CD4-positive, alpha-beta T cell treated with Interferon gamma for 1 hour (primary cell): Measurements from ENCODE around the gene TMSB4X.
A peak's percentile ranks its signal among the peaks of the same experiment; 100 is the strongest.
"Not testable (repeated sequence)": the region's sequence is repeated elsewhere in the genome, so short reads cannot be mapped to it uniquely, and the experiment has no call there.

Experiments
- DNase-seq: peaks from one replicate; pipeline ENCODE4 v3.0.0-alpha.2; 2020

TMSB4X gene

GRCh38 chrX:12997906-12998687 lies 23.2 kb downstream of the TMSB4X start:
- no peak for DNase-seq

DNA sequence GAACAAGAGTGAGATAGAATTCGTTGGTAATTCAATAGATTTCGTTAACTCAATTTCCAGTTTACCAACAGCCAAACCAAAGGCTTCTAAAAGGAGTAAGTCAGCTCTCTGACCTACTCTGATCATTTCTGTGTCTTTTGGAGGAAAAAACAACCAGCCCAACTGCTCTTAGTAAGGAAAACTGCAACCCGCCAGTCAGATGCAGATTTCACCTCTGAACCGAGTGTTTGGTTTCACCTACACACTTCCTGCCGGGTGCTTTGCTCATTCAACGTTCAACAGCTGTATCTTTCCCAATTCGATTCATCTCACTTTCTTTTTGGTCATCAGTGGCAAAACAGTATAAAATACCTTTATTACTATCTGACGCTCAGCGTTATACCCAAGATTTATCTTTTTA lies 24.5 kb downstream of the TMSB4X start:
- no peak for DNase-seq

DNA sequence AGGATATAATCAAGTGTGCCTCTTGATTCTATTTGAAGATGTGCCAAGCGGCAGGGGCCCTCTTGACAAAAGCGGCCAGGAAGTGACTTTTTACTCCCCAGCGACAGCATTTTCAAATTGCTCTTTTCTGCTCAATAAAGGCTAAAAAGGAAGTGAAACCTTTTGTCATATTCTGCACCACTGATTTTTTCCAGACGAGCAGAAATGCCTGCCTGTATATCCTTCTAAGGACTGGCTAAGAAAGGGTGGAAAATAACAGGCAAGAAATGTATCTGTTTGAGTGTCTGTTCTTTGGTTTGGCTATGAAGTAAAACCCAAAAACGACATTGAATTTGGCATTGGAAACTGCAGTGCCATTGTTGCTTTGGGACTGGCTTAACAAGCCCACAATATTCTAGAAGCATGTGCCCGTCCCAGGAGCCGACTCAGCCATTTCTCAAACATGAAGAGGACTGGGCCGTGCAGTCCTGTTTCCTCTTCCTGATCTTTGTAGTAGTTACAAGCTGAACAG lies 25.4 kb downstream of the TMSB4X start:
- no peak for DNase-seq

DNA sequence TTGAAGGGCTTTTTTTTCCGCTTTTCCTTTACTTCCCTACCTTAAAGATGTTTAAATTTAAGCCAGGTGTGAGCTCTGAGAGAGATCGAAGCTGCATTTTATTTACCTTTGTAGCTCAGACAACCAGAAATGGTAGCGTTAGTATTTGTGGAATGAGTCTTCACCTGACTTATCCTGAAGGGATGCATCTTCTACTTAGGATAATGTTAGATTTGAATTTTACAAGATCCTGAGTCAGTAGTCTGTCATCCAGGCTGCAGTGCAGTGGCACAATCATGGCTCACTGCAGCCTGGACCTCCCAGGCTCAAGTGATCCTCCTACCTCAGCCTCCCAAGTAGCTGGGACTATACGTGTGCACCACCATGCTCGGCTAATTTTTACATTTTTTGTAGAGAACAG lies 26.2 kb downstream of the TMSB4X start:
- DNase-seq = no peak

DNA sequence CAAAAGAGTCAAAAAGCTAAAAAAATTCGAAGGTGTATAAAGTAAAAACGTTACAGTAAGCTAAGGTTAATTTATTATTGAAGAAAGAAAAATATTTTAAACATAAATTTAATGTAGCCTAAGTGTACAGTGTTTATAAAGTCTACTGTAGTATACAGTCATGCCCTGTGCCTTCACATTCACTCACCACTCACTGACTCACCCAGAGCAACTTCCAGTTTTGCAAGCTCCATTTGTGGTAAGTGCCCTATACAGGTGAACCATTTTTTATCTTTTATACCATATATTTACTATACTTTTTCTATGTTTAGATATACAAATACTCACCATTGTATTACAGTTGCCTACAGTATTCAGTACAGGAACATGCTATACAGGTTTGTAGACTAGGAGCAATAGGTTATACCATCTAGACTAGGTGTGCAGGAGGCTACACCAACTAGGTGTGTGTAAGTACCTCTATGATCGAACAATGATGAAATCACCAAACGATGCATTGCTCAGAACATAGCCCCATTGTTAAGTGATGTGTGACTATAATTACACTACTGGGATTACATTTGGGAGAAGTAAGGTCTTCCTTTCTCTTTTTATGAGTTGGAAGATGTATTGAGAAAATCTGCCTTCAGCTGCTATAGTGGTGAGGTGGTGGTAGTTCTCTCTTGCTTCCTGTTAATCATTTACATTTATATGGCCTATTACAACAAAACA lies 27.2 kb downstream of the TMSB4X start:
- no peak for DNase-seq

GRCh38 chrX:13005661-13006473 lies 31.0 kb downstream of the TMSB4X start:
- DNase-seq = no peak

DNA sequence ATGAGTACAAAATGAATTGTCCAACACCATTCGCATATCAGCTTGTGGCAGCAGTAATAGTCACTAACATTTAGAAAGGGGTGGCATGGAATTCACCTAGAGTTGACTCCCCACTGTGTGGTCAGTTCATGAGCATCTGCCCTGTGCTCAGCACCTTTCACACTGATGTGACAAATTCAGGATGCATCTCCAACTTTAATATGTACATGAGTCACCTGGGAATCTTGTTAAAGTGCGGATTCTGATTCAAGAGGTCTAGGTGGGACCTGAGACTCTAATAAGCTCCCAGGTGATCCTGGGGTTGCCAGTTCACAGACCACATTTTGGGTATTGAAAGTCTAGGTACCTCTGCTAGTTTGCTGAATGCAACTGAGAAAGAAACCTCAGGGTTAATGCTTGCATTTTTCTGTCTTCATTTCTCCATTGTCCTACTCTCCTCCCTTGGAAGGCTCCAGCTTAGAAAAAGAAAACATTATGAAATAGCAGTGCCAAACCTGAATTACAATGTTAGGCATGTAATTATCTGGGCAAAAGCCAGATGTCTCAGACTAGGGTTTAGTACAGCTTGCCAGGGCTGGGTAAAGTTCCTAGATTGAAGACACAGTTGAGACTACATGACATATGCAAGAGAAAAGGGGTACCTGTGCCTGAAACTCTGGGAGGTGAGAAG lies 32.7 kb downstream of the TMSB4X start:
- no peak for DNase-seq

- DNase-seq = no peak
Measured at GRCh38 chrX:13008189-13008533, 33.3 kb downstream of the TMSB4X start.

- no peak for DNase-seq
Measured at GRCh38 chrX:13008851-13009250, 33.9 kb downstream of the TMSB4X start.

GRCh38 chrX:13009273-13009672 lies 34.4 kb downstream of the TMSB4X start:
- DNase-seq = no peak

DNA sequence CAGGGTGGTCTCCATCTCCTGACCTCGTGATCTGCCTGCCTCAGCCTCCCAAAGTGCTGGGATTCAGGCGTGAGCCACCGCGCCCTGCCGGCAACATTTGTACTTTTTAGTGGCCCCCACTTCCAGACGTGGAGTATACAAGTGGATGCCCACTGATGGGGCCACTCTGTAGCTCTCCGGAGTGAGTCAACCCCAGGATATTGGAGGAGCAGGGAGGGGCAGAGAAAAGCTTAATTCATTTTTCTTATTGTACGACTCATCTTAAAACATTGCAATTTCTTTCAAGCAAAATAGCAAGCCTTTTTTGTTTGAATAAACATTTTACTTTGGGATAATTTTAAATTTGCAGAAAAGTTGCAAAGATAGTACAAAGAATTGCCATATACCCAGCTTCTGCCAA lies 34.9 kb downstream of the TMSB4X start:
- no peak for DNase-seq

DNA sequence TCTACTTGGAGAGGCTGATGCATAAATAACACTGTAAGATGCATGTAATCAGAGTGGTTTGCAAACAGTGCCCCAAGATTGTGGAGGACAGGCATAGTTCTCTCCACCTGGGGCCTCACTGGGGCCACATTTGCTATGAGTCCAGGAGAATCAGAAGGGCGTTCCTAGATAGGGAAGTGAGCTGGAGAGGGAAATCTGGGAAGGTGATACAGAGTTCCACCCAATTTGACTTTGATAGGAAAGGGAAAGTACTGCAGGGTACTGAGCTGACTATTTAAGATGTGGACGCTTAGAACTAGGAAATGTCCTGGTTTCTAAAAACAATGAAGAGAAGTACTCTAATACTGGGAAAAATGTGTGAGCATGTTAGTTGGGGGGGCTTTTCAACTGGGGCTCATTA lies 35.6 kb downstream of the TMSB4X start:
- no peak for DNase-seq

- peak; percentile 51 for DNase-seq
Measured at GRCh38 chrX:13013363-13014110, 38.6 kb downstream of the TMSB4X start.

DNA sequence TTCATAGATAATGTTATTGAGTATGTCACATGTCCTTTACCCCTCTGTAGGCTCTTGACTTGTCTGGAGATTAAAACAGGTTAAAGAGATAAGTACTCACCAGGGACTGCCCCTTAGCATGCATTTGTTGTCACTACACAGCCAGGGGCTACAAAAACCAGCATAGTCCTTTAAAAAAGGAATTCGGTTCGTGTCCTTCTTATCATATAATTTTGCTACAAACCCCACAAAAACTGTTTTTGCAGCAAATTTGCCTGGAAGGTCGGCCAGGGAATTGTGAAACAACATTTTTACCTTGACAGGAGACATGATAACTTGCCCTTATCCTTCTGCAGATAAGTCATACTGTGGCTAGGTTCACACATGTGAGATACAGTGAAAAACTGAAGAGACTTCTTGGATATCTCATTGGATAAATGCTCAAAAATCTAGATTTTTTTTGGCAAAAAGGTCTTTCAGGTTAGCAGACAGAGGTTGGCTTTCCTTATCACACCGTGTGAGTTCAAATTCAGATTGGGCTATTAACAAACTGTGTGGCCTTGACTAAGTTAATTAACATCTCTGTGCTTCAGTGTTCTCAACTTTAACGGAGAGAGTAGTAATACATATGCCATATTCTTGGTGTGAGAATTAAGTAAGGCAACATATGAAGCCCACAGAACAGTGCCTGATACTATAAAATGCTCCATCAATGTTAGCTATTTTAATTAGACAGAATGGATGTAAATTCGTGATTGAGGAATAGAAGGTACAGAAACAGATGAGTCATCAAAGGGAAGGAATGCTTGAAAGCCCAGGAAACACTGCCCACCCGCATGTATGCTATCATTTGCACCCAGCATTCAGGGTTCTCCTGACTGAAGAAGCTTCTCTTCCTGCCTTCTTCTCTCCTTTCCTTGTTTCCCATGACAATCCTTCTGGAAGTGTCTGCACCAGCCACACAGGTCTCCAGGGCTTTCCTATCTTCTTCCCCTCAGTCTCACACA lies 39.5 kb downstream of the TMSB4X start:
- no peak for DNase-seq

- no peak for DNase-seq
Measured at GRCh38 chrX:13015536-13016236, 40.8 kb downstream of the TMSB4X start.

- DNase-seq = not testable (repeated sequence)
Measured at GRCh38 chrX:13016731-13017130, 41.8 kb downstream of the TMSB4X start.

DNA sequence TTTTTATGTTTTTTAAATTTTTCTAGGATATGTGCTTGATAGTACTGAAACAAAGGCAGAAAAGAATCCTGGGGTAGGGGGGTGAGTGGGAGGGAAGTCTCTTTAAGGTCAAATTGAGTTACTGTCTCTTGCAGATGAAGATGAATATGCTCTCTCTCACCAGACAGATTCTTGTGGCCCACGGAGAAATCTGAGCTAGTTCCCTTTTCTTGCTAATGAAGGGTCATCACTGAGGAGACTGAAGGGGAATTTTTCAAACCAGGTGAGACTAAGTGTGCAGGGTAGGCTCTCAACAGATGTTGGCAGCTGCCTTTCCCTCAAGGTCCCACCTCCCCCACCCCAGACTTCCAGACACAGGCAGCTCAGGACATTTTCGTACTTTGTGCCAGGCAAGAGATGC lies 48.0 kb downstream of the TMSB4X start:
- DNase-seq = no peak

DNA sequence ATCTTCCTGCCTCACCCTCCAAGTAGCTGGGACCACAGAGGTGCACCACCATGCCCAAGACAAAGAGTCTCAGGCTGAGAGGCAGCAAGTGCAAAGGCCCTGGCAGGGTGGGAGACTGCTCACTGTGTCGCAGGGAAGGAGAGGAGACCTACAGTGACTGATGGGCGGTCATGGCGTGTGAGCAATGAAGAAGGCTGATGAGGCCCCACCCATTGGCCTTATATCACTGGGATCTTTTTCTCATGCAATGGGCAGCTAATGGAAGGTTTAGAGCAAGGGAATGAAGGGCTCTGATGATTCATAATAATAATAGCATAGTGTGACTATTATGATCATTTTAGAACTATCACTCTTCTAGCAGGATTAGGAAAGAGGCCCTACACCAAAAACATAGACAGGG lies 48.7 kb downstream of the TMSB4X start:
- DNase-seq = no peak

DNA sequence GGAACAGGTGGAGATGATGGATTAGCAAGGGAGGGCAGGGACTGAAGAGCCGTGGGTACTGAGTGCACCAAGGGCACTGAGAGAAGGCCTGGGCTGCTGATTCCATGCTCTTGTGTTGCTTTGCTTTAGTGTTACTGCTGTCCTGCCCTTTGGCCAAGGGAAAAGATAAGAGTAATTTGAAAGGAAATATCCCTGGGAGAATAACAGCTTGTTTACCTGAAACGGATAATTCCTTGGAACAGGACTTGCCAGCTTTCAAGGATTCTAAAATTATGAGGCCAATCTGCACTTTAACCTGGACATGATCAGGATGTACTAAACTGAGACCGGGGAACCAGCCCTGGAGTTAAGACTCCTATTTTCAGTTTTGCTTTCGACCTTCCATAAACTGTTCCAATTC lies 49.1 kb downstream of the TMSB4X start:
- DNase-seq = no peak

- no peak for DNase-seq
Measured at GRCh38 chrX:13024986-13025385, 50.1 kb downstream of the TMSB4X start.
